ENCODE data around the gene PSMG3. TPM values are rescaled to one million over a fixed set of nuclear protein-coding genes. Genes with fewer than 3 reads are reported as not detected.

The PSMG3 gene
- total RNA-seq, 1 experiment from 2014 or later: 33.3 TPM

DNA sequence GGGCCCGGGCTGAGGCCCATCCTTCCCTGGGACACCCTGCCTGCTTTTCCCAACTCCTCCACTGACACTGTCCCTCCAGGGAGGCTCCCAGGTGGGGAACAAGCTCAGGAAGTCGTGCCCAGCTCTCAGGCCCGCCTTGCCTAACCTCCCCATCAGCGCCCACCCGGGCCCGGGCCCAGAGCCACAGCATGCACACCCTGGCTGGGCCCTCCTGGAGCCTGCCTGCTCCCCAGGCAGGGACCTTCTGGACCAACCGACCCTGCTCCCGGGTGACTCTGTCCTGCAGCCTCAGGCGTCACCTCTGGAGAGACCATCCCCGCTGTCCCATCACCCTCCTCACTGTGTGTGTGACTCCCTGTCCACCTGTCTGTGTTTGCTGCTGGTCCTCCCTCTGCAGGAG is 12.1 kb downstream of the PSMG3 start:
- Mint-ChIP-seq H3K4me1 (peaks cover 5% of the 10 kb centered on the region), H3K36me3 (no peaks in the 10 kb centered on the region), H3K4me3 (no peak overlapping the region), H3K27ac (peak overlapping the region; percentile 60; the same call in 1 of the 2 replicates), H3K27me3 (ENCODE audit: low read depth) (no peaks in the 10 kb centered on the region), H3K9me3 (no peaks in the 10 kb centered on the region)
- ATAC-seq (no peak), DNase-seq (ENCODE audit: low spot score) (no peak)
- TF ChIP-seq ZNF232 (CRISPR knock-in tag; IDR thresholded peaks at IDR 0.05) (no peak), GTF2I (CRISPR knock-in tag; conservative IDR thresholded peaks at IDR 0.05) (no peak), ZNF263 (CRISPR knock-in tag; IDR thresholded peaks at IDR 0.05; ENCODE audit: low read depth) (no peak), JAZF1 (CRISPR knock-in tag; IDR thresholded peaks at IDR 0.05) (no peak), E2F1 (CRISPR knock-in tag; IDR thresholded peaks at IDR 0.05) (no peak), ERG (CRISPR knock-in tag; IDR thresholded peaks at IDR 0.05) (no peak), ATF1 (CRISPR knock-in tag; IDR thresholded peaks at IDR 0.05) (no peak), TEAD1 (CRISPR knock-in tag; IDR thresholded peaks at IDR 0.05) (no peak), IRF2 (CRISPR knock-in tag; IDR thresholded peaks at IDR 0.05; ENCODE audit: borderline replicate concordance, low read depth) (no peak), ZSCAN18 (CRISPR knock-in tag; IDR thresholded peaks at IDR 0.05) (no peak), HMGXB4 (CRISPR knock-in tag; IDR thresholded peaks at IDR 0.05) (no peak), EMX1 (CRISPR knock-in tag; IDR thresholded peaks at IDR 0.05) (no peak), ZNF219 (CRISPR knock-in tag; IDR thresholded peaks at IDR 0.05; ENCODE audit: borderline replicate concordance) (no peak), AR (CRISPR knock-in tag; IDR thresholded peaks at IDR 0.05) (no peak), TP53 (CRISPR knock-in tag; IDR thresholded peaks at IDR 0.05) (no peak)
- TF ChIP-seq, protein P1, sequence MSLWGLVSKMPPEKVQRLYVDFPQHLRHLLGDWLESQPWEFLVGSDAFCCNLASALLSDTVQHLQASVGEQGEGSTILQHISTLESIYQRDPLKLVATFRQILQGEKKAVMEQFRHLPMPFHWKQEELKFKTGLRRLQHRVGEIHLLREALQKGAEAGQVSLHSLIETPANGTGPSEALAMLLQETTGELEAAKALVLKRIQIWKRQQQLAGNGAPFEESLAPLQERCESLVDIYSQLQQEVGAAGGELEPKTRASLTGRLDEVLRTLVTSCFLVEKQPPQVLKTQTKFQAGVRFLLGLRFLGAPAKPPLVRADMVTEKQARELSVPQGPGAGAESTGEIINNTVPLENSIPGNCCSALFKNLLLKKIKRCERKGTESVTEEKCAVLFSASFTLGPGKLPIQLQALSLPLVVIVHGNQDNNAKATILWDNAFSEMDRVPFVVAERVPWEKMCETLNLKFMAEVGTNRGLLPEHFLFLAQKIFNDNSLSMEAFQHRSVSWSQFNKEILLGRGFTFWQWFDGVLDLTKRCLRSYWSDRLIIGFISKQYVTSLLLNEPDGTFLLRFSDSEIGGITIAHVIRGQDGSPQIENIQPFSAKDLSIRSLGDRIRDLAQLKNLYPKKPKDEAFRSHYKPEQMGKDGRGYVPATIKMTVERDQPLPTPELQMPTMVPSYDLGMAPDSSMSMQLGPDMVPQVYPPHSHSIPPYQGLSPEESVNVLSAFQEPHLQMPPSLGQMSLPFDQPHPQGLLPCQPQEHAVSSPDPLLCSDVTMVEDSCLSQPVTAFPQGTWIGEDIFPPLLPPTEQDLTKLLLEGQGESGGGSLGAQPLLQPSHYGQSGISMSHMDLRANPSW (CRISPR knock-in tag; conservative IDR thresholded peaks at IDR 0.05; ENCODE audit: low read depth): no peak
- ChIA-PET POLR2A (interaction anchor here (0.8 kb wide), 1 partner anchor 25 kb away, joined by 3 read pairs; no protein-coding TSS in a partner anchor), CTCF (interaction anchor here (1.0 to 1.3 kb wide), 8 partner anchors 9 to 154 kb away, joined by 3 to 8 read pairs (median 4); no protein-coding TSS in a partner anchor)
